HCT116 (cell line): Measurements from ENCODE around the gene OCEL1. TPM values are rescaled to one million over a fixed set of nuclear protein-coding genes. Genes with fewer than 3 reads are reported as not detected.
A peak's percentile ranks its signal among the peaks of the same experiment; 100 is the strongest.

ENCODE experiments used
- ATAC-seq: fragments of 200-7000 bp; cut with Tn5 transposase; 2 replicates; pipeline ENCODE4 v1.9.1; 2020; ENCODE audit warnings: mild to moderate bottlenecking, moderate library complexity
- BruUV-seq: library from RNA; stranded (reverse); fragments of 400-500 nt; replicated peaks from 2 replicates; lab custom pipeline; 2021; lab: Mats Ljungman, UMichigan
- CTCF ChIA-PET: fragments of 300-600 bp; sonication (Branson Sonifier 250); formaldehyde crosslinking; loops from one replicate; lab custom pipeline; 2021; ENCODE audit warnings: antibody characterized with exemption; lab: Charles Lee
- POLR2A ChIA-PET: fragments of 300-600, 350-600 bp; sonication (Branson Sonifier 250); formaldehyde crosslinking; loops from one replicate; lab custom pipeline; 2021; ENCODE audit warnings: antibody characterized with exemption; lab: Charles Lee
- RAD21 ChIA-PET, 2 experiments: fragments of 300-600 bp; sonication (Branson Sonifier 250); formaldehyde crosslinking; loops; one replicate each; lab custom pipeline; 2023; ENCODE audit warnings: low total read pairs in 2 of 2; ENCODE audit not compliant: uncharacterized antibody in 2 of 2, unreplicated experiment in 2 of 2, low non-redundant PET in 1 of 2; lab: Charles Lee
- DNase-seq: peaks from one replicate; pipeline ENCODE4 v3.0.0-alpha.2; 2010; ENCODE audit warnings: low read depth, low spot score
- H2AFZ ChIP-seq: fragments of 200-600 bp; shearing (Covaris generic), sonication (generic); 2 replicates; pipeline ENCODE4 v1.6.1; 2017; ENCODE audit warnings: low read depth, mixed run types, mixed read lengths, antibody characterized with exemption, low read length; ENCODE audit not compliant: poor library complexity, severe bottlenecking
- H3K27ac ChIP-seq: 2 replicates; pipeline ENCODE4 v1.5.1; 2012; ENCODE audit warnings: low read depth, low read length
- H3K27me3 ChIP-seq: fragments of 200-600 bp; sonication (generic); 2 replicates; pipeline ENCODE4 v1.6.1; 2016; ENCODE audit warnings: mixed run types, low read length, mixed read lengths; ENCODE audit not compliant: insufficient read depth
- H3K36me3 ChIP-seq, 2 experiments: fragments of 200-500 bp in 1 of 2; fragments of 200-600 bp in 1 of 2; sonication (Bioruptor generic) in 1 of 2; sonication (generic) in 1 of 2; 2 replicates each; pipeline versions ENCODE4 v1.5.1 to v1.6.1; 2014 to 2016; ENCODE audit warnings: low read length in 2 of 2, inconsistent platforms in 1 of 2, mixed read lengths in 1 of 2, mixed run types in 1 of 2; ENCODE audit not compliant: insufficient read depth in 2 of 2, control insufficient read depth in 1 of 2
- H3K4me1 ChIP-seq, 2 experiments: fragments of 200-600 bp in 1 of 2; sonication (generic) in 1 of 2; 2 replicates each; pipeline versions ENCODE4 v1.5.1 to v1.6.1; 2012 to 2017; ENCODE audit warnings: low read length in 2 of 2, inconsistent platforms in 1 of 2, mild to moderate bottlenecking in 1 of 2, mixed read lengths in 1 of 2, mixed run types in 1 of 2, moderate library complexity in 1 of 2; ENCODE audit not compliant: insufficient read depth in 2 of 2, control insufficient read depth in 1 of 2
- H3K4me2 ChIP-seq: fragments of 200-600 bp; sonication (generic); 2 replicates; pipeline ENCODE4 v1.6.1; 2017; ENCODE audit warnings: mixed run types, low read length, mixed read lengths
- H3K4me3 ChIP-seq, 2 experiments: fragments of 200-600 bp in 1 of 2; sonication (generic) in 1 of 2; replicated peaks in 1 of 2; 2 replicates each; pipeline ENCODE4 v1.5.1; 2011 to 2016; ENCODE audit warnings: low read length in 2 of 2, control low read depth in 1 of 2, low read depth in 1 of 2, mild to moderate bottlenecking in 1 of 2, mixed read lengths in 1 of 2, mixed run types in 1 of 2
- H3K79me2 ChIP-seq: fragments of 200-600 bp; sonication (generic); 2 replicates; pipeline ENCODE4 v1.6.1; 2017; ENCODE audit warnings: mild to moderate bottlenecking, mixed run types, low read length, moderate library complexity, mixed read lengths; ENCODE audit not compliant: insufficient read depth
- H3K9ac ChIP-seq: fragments of 200-600 bp; sonication (generic); 2 replicates; pipeline ENCODE4 v1.6.1; 2016; ENCODE audit warnings: low read length, mixed read lengths
- H3K9me2 ChIP-seq: fragments of 200-600 bp; sonication (generic), shearing (Covaris generic); 2 replicates; pipeline ENCODE4 v1.6.1; 2017; ENCODE audit warnings: mixed run types, mild to moderate bottlenecking, moderate library complexity; ENCODE audit not compliant: insufficient read depth
- H3K9me3 ChIP-seq, 2 experiments: fragments of 200-500 bp in 1 of 2; fragments of 200-600 bp in 1 of 2; sonication (Bioruptor generic) in 1 of 2; sonication (generic) in 1 of 2; 2 replicates each; pipeline ENCODE4 v1.6.1; 2014 to 2017; ENCODE audit warnings: low read length in 2 of 2, mixed read lengths in 2 of 2, inconsistent platforms in 1 of 2, low read depth in 1 of 2, mild to moderate bottlenecking in 1 of 2, mixed run types in 1 of 2, moderate library complexity in 1 of 2; ENCODE audit not compliant: control insufficient read depth in 1 of 2, insufficient read depth in 1 of 2
- H4K20me1 ChIP-seq: fragments of 200-600 bp; sonication (generic), shearing (Covaris generic); 2 replicates; pipeline ENCODE4 v1.6.1; 2017; ENCODE audit warnings: mixed run types, mild to moderate bottlenecking, moderate library complexity; ENCODE audit not compliant: insufficient read depth
- CBX3 ChIP-seq: IDR thresholded peaks from 2 replicates; pipeline ENCODE4 v1.6.1; 2012; ENCODE audit warnings: low read depth
- EGR1 ChIP-seq: IDR thresholded peaks from 2 replicates; pipeline ENCODE4 v1.6.1; 2012; ENCODE audit warnings: low read depth
- POLR2AphosphoS5 ChIP-seq: IDR thresholded peaks from 2 replicates; pipeline ENCODE4 v1.6.1; 2011; ENCODE audit warnings: mild to moderate bottlenecking, low read depth, low read length, moderate library complexity
- SIN3A ChIP-seq: IDR thresholded peaks from 2 replicates; pipeline ENCODE4 v1.6.1; 2012; ENCODE audit warnings: low read depth
- SP1 ChIP-seq: IDR thresholded peaks from 2 replicates; pipeline ENCODE4 v1.6.1; 2012; ENCODE audit warnings: low read depth
- SRF ChIP-seq: IDR thresholded peaks from 2 replicates; pipeline ENCODE4 v1.6.1; 2012; ENCODE audit warnings: low read depth
- TCF7L2 ChIP-seq: IDR thresholded peaks from 2 replicates; pipeline ENCODE4 v1.7.0; 2011; ENCODE audit warnings: borderline replicate concordance, inconsistent platforms; ENCODE audit not compliant: insufficient read depth, insufficient read length; ENCODE audit errors: extremely low read depth
- YY1 ChIP-seq: IDR thresholded peaks from 2 replicates; pipeline ENCODE4 v1.6.1; 2011; ENCODE audit warnings: low read length, low read depth, moderate library complexity, mild to moderate bottlenecking; ENCODE audit not compliant: insufficient replicate concordance; ENCODE audit errors: extremely low read depth
- intact Hi-C: fragments of 100-400 bp; cut with micrococcal nuclease; formaldehyde crosslinking; loops from 2 replicates; pipeline ENCODE4 v1.10.0; 2022
- total RNA-seq: library from RNA; stranded (reverse); gene quantifications from one replicate; pipeline ENCODE4 v1.2.1, GENCODE V29; 2021; ENCODE audit not compliant: unreplicated experiment
- TF ChIP-seq, protein P1 (sequence below): IDR thresholded peaks from 2 replicates; pipeline ENCODE4 v1.6.1; 2012

The OCEL1 gene
- total RNA-seq, 1 experiment from 2014 or later, result 39.8 TPM

DNA sequence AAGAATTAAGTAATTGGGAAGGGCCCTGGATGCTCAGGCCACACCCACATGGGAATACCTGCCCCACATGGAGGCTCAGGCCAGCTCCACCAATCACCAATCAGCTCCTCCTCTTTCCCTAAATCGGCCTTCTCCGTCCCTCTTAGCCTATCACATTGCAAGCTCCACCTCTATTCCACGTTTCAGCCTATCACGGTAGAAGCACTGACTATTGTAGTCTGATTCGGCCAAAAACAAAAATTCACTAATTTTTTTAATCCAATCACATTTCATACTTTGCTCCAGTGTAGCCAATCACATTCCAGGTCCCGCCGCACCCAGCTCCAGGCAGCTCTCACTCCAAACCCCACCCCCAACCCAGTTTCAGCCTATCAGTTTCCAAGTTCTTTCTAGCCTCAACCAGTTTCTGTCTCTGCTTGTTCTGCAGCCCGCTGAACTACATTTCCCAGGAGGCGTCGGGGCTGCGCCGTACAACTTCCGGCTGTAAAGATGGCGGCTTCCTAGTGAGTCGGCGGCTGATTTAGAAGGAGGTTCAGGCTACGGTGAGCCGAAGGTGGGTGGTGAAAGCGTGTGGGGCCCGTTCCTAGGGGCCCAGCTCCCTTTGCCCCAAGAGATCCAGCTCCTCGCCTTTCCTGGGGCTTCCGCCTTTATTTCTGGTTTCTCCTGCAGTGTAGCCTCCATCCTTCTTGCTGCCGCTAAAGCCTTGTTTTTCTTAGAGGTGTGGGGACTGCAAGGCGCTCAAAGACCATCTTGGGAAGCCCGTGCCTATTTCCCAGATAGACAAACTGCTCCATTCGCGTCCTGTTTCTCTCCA lies 41.2 kb downstream of the OCEL1 start, which contains the start of gene BABAM1:
BABAM1 (plus strand) TSS at position 469 of the 814 bp plus-strand sequence. CDS start 1,364 bp downstream, outside the sequence.
- Histone ChIP-seq H3K36me3 (peaks cover 6 to 19% of the 10 kb centered on the region in 2 experiments; a peak in 3 of 4 replicates), H3K9ac (peak within 1 kb of the TSS; percentile 91), H3K4me3 (peak within 1 kb of the TSS; percentile 84 to 91), H3K79me2 (peaks cover 17% of the 10 kb centered on the region), H3K4me1 (peaks cover 3 to 9% of the 10 kb centered on the region in 2 experiments; a peak in 3 of 4 replicates), H2AFZ (peak within 1 kb of the TSS; percentile 67), H3K27ac (peak within 1 kb of the TSS; percentile 65), H3K9me3 (no peaks in the 10 kb centered on the region), H3K27me3 (no peaks in the 10 kb centered on the region), H3K4me2 (peak within 1 kb of the TSS; percentile 93)
- peak; percentile 99 for DNase-seq
- RAD21 ChIA-PET, result no interaction called here
- no TSS peak for BruUV-seq
- CTCF ChIA-PET, result interaction anchor here (0.8 to 1.5 kb wide), 9 partner anchors 12 to 229 kb away, joined by 3 to 11 read pairs (median 4); partner anchors contain the start of gene DDA1
- intact Hi-C loops, result no loop called here
- TF ChIP-seq EGR1, result no peak; the same call in none of the 2 replicates
- TF ChIP-seq SRF, result peak; percentile 93
- peak; percentile 83 for TF ChIP-seq POLR2AphosphoS5
- TF ChIP-seq SIN3A, result no peak
- TF ChIP-seq, protein P1, sequence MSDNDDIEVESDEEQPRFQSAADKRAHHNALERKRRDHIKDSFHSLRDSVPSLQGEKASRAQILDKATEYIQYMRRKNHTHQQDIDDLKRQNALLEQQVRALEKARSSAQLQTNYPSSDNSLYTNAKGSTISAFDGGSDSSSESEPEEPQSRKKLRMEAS, result peak; percentile 44; the same call in 1 of the 2 replicates
- TF ChIP-seq CBX3, result peak; percentile 26; the same call in 1 of the 2 replicates
- TF ChIP-seq TCF7L2, result no peak
- TF ChIP-seq YY1, result peak; percentile 98
- peak; percentile 99 for TF ChIP-seq SP1
- TF ChIP-seq, all 23 proteins: peak for 6
- POLR2A ChIA-PET, result interaction anchor here (0.8 to 1.3 kb wide), 9 partner anchors 13 to 52 kb away, joined by 3 to 8 read pairs (median 5); partner anchors contain the start of genes ANKLE1, DDA1, OCEL1 and USE1
- Histone ChIP-seq H4K20me1 (no peaks in the 10 kb centered on the region), H3K9me2 (no peaks in the 10 kb centered on the region)
- peak; percentile 96 for ATAC-seq
